GM21381 (cell line): ENCODE measurements around the gene ZNF451.

Source experiments
- ATAC-seq: cut with Tn5 transposase; IDR thresholded peaks from one replicate; pipeline ENCODE4 v1.9.1; 2021; ENCODE audit warnings: mild to moderate bottlenecking, moderate library complexity; ENCODE audit not compliant: unreplicated experiment

Gene ZNF451

GRCh38 chr6:57147401-57147800 lies 57.4 kb downstream of the ZNF451 start:
- no peak for ATAC-seq

DNA sequence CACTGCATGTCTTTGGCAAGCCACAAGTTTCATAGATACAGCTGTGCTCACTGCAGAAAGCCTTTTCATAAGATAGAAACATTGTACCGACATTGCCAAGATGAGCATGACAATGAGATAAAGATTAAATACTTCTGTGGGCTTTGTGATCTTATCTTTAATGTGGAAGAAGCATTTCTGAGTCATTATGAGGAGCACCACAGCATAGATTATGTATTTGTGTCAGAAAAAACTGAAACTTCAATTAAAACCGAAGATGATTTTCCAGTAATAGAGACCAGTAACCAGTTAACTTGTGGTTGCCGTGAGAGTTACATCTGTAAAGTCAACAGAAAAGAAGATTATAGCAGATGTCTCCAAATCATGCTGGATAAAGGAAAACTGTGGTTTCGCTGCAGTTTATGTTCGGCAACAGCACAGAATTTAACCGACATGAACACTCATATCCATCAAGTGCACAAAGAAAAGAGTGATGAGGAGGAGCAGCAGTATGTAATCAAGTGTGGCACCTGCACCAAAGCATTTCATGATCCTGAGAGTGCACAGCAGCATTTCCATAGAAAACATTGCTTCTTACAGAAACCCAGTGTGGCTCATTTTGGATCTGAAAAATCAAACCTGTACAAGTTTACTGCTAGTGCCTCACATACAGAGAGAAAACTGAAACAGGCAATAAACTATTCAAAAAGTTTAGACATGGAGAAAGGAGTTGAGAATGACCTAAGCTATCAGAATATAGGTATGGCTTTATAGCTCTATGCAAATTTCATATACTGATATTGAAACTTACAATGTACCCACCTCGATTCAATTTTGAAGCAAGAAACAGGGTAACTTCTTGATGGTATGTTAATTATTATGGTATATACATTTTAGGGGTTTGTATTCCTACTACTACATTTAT lies 58.2 kb downstream of the ZNF451 start:
- no peak for ATAC-seq

GRCh38 chr6:57158658-57159057 lies 68.7 kb downstream of the ZNF451 start:
- ATAC-seq: no peak

DNA sequence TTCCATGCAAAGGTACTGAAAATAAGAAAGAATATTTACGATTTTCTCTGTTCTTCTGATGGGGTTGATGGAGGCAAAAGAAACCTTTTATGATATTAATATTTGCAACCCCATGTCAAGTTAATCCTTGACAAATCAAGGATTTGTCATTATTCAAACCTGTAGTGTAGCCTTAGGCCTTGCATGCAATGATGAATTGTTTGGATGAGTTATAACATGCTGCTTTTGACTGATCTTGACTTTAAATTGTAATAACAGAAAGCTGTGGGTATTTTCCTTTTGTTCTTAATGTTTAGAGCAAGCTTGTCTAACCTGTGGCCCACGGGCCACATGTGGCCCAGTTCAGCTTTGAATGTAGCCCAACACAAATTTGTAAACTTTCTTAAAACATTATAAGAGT lies 69.1 kb downstream of the ZNF451 start:
- ATAC-seq: no peak

GRCh38 chr6:57162028-57162427 lies 72.0 kb downstream of the ZNF451 start:
- no peak for ATAC-seq

DNA sequence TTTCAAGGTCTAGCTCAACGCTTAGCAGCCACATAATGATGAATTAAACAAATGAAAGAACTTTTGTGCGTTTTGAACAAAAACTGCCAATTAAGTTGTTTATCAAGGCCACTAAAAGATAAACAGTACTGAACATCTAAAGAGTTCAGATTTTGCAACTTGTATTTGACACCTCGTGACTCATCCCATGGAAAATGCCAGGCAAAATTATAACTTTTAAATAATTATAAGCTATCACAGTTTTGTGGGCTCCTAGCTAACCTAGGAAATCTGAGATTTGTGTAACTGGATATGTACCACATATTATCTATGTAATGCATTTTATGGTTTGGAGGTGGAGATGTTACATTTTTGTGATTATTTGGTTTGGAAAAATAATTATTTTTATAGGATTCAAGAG lies 72.5 kb downstream of the ZNF451 start:
- ATAC-seq: no peak

- no peak for ATAC-seq
Observed at GRCh38 chr6:57163956-57164355, 74.0 kb downstream of the ZNF451 start.

DNA sequence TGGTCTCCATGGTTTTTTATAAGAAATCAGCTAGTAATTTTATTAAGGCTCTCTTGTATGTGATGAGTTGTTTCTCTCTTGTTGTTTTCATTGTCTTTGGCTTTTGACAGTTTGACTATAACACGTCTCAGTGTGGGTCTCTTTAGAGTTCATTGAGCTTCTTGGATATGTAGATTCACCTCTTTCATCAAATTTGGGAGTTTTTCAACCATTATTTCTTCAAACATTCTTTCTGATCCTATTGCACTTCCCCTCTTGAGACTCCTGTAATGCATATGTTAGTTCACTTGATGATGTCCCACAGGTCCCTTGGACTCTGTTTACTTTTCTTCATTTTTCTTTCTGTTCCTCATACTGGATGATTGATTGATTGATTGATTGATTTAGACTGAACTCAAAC lies 75.1 kb downstream of the ZNF451 start:
- no peak for ATAC-seq

DNA sequence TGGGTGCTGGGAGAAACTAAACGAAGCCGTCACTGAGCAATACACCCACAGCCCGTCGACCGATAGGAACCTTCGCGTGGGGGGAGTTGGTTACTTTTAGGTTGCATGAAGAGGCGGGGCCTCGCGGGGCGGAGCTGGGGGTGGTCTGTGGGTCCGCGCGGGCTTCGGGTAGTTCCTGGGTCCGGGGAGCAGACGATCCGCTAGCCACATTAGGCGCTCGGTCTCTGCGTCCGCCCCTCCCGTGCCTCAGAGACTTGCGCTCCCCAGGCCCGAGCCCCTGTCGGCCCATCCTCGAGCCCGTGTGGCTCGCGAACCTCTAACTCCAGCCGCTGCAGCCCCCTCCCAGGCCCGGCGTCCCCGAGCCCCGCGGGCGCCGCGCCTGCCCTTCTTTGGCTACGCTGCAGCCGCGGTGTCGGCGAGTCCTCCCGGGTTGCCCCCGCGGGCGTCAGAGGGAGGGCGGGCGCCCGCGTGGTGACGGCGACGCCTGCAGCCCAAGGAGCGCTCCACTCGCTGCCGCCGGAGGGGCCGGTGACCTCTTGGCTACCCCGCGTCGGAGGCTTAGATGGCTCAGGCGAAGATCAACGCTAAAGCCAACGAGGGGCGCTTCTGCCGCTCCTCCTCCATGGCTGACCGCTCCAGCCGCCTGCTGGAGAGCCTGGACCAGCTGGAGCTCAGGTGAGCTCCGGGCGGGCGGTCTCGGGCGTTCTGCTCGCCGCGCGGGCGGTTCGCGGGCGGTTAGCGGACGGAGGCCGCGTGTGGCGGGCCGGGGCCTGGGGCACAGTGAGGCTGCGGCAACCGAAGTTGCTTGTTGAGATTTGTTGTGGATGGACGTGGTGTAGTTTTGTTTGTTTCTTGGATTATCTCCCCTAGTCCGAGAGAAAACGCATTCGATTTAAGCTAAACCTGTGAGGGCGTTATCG lies 82.4 kb downstream of the ZNF451 start, which contains the start of gene BAG2:
Gene BAG2 (plus strand): TSS at position 191 of the 920 bp plus-strand sequence. CDS start 372 bp downstream, at position 563.
- ATAC-seq: peak; percentile 86

- ATAC-seq: no peak
Observed at GRCh38 chr6:57173056-57173885, 83.3 kb downstream of the ZNF451 start.

DNA sequence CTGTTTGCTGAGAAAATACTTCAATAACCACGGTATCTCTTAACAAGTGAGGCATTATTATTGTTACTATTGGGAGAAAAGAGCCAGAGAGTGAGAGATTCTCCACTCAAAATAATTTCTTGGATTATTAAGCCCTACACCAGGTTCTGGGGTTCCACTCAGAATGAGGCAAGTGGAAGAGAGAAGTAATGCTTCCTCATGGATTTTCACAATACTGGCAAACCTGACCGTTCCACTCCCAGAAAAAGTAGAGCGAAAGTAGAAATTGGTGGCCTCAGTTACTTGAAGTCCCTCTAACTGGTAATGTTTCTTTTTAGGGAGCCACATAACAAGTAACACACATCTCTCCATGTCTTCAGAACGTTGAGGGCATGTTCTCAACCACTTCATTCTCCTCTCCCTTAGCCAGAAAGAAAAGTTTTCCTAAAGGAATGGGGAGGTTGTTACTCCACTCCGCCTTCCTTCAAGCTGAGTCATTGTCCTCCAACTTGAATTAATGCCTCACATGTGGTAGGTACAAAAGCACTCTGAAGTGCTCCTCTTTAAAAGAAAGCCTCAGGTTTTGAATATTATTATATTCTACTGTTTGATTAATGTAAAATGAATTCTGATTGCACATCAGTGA lies 84.0 kb downstream of the ZNF451 start:
- ATAC-seq: no peak

GRCh38 chr6:57174511-57174907 lies 84.5 kb downstream of the ZNF451 start:
- no peak for ATAC-seq

DNA sequence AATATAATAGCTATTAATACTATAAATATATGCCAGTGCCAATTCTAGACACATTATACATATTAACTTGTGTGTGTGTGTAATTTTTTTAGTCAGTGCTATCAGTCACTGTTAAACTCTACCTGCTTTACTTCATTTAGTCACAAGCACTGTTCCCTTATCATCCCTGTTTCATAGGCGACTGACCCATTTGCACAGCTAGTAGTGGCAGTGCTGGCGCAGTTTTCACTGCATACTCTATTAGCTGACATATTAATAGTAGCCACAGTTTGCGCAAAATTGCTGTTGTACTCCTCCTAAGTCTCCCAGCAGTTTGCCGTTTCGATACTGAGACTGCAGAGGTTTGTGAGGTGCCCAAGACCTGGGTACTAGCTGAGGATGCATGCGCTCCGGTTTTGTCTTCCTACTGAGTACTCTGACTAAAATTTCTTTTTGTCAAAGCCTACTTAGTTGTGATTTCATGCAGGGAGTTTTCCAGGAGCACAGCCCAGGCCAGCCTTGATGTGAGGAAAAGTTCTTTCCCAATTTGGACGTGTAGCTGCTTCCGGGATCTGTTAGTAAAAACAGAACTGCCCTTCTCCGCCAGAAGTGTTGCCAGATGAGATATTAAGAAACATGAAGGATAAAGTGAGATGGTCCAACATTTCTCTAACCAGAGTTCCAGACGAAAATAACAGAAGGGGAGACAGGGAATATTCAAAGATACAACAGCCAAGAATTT lies 87.7 kb downstream of the ZNF451 start:
- ATAC-seq: no peak

- ATAC-seq: no peak
Observed at GRCh38 chr6:57180596-57180995, 90.6 kb downstream of the ZNF451 start.

DNA sequence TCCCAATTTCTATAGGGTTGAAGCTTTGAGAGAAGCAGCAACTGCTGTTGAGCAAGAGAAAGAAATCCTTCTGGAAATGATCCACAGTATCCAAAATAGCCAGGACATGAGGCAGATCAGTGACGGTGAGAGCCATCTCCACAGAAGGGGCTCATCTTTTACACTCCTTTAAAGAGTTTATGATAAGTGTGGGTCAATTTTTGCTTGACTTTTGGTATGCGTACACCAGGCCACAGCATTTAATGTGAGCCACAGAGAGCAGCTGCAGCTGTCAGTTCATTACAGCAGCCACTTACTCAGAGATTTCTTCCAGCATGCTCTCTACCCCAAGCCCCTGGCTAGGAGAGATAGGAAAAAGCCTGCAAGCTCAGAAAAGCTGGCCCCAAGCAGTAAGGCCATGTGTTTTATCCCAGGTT lies 92.0 kb downstream of the ZNF451 start:
- no peak for ATAC-seq

- ATAC-seq: no peak
Observed at GRCh38 chr6:57183336-57183735, 93.3 kb downstream of the ZNF451 start.

DNA sequence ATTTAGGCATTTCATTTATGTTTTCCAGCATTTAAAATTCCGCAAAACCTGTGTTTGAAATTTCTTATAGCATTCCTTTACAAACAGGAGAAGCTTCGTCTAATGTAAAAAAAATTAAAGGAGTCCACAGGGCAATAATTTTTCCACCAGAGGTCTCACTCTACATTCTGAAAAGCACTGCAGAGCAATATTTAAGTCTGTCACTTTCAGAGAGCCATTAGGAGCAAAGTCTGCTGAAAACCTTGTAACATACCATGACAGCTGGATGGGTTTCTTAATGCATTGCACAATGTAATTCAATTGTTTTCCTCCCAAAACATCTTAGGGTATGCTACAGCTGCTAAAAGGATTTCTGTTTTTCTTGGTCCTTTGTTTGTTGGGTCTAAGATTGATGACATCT lies 100.2 kb downstream of the ZNF451 start:
- no peak for ATAC-seq

- no peak for ATAC-seq
Observed at GRCh38 chr6:57193177-57193576, 103.2 kb downstream of the ZNF451 start.

GRCh38 chr6:57195457-57195856 lies 105.5 kb downstream of the ZNF451 start:
- ATAC-seq: no peak
